Transverse colon (tissue), 3 donors: Measurements from ENCODE around the gene CEMP1.
"Not testable (repeated sequence)": the region's sequence is repeated elsewhere in the genome, so short reads cannot be mapped to it uniquely, and the experiment has no call there.

Source experiments
- EP300 ChIP-seq: sonication (generic); formaldehyde crosslinking; IDR thresholded peaks from one replicate; pipeline ENCODE4 v1.6.1; 2017; ENCODE audit warnings: antibody characterized with exemption, low read depth
- TF ChIP-seq, protein P1 (sequence below), 5 experiments: fragments of 200-600 bp in 3 of 5; fragments of 450-650 bp in 2 of 5; sonication (generic) in 3 of 5; IDR thresholded peaks; 1 replicate in 2 of 5; 2 replicates in 3 of 5; pipeline ENCODE4 v1.5.1; 2016 to 2017; ENCODE audit warnings: antibody characterized with exemption in 5 of 5, inconsistent platforms in 3 of 5, mild to moderate bottlenecking in 2 of 5, moderate library complexity in 1 of 5

DNA sequence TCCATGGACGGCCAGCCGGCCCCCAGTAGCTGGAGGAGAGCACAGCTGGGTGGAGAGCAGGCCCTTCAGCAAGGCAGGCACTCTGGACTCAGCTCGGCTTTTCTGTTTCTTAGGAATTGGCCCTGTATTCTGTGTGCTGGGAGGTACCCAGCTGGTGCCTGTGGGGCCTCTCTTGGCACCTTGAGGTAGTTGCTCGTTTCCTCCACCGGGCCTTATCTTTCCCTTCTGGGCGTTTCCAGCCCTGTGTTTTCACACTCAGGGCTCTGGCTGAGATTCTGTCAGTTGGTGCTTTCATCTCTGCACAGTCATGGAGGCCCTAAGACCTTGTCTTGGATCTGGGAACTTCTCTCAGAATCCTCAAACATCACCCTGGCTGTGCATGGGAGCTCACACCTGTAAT lies 36.3 kb upstream of the CEMP1 start:
- TF ChIP-seq EP300: not testable (repeated sequence)
- TF ChIP-seq, protein P1, sequence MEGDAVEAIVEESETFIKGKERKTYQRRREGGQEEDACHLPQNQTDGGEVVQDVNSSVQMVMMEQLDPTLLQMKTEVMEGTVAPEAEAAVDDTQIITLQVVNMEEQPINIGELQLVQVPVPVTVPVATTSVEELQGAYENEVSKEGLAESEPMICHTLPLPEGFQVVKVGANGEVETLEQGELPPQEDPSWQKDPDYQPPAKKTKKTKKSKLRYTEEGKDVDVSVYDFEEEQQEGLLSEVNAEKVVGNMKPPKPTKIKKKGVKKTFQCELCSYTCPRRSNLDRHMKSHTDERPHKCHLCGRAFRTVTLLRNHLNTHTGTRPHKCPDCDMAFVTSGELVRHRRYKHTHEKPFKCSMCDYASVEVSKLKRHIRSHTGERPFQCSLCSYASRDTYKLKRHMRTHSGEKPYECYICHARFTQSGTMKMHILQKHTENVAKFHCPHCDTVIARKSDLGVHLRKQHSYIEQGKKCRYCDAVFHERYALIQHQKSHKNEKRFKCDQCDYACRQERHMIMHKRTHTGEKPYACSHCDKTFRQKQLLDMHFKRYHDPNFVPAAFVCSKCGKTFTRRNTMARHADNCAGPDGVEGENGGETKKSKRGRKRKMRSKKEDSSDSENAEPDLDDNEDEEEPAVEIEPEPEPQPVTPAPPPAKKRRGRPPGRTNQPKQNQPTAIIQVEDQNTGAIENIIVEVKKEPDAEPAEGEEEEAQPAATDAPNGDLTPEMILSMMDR (IDR thresholded peaks at IDR 0.05): not testable (repeated sequence)
